Measurements from ENCODE around the gene RBFOX2. TPM values are rescaled to one million over a fixed set of nuclear protein-coding genes. Genes with fewer than 3 reads are reported as not detected.

The RBFOX2 gene
- total RNA-seq, 4 donors from 2014 or later = 103 to 139 (median 108) TPM

GRCh38 chr22:36003972-36004674 is 24.5 kb downstream of the RBFOX2 start:
- no peak overlapping the region for H3K4me3 ChIP-seq (replicated peaks in 1 of 3)
- WGBS, 2 donors = 92 to 93% methylated on average over 9 of the region's 9 CpGs
- no peaks in the 10 kb centered on the region for H3K9me3 ChIP-seq
- no peaks in the 10 kb centered on the region for H3K27me3 ChIP-seq
- intact Hi-C loops (cut with DNase I) = no loop called here
- peaks cover 0 to 3% of the 10 kb centered on the region in 2 donors for H3K4me1 ChIP-seq
- no peaks in the 10 kb centered on the region for H3K36me3 ChIP-seq
- DNase-seq = no peak
- TF ChIP-seq POLR2A (IDR thresholded peaks at IDR 0.05) (no peak), CTCF (IDR thresholded peaks at IDR 0.05) (no peak)
- H3K27ac ChIP-seq = no peak overlapping the region

- Histone ChIP-seq H3K27ac (no peak overlapping the region), H3K27me3 (no peaks in the 10 kb centered on the region), H3K9me3 (no peaks in the 10 kb centered on the region), H3K4me3 (replicated peaks in 1 of 3) (no peak overlapping the region), H3K4me1 (peaks cover 0 to under 1% of the 10 kb centered on the region in 2 donors), H3K36me3 (no peaks in the 10 kb centered on the region)
- DNase-seq = no peak
- 96 to 98% methylated on average over 5 of the region's 5 CpGs for WGBS, 2 donors
- intact Hi-C loops (cut with DNase I) = no loop called here
- TF ChIP-seq POLR2A (IDR thresholded peaks at IDR 0.05) = no peak
- no peak for TF ChIP-seq CTCF (IDR thresholded peaks at IDR 0.05)
These were observed 25.8 kb downstream of the RBFOX2 start for GRCh38 chr22:36002718-36003260.

GRCh38 chr22:36002084-36002483 is 26.5 kb downstream of the RBFOX2 start:
- TF ChIP-seq CTCF (IDR thresholded peaks at IDR 0.05) (no peak), POLR2A (IDR thresholded peaks at IDR 0.05) (no peak)
- 85 to 86% methylated on average over 7 of the region's 7 CpGs for WGBS, 2 donors
- Histone ChIP-seq H3K4me3 (replicated peaks in 1 of 3) (no peak overlapping the region), H3K4me1 (peaks cover 0 to 8% of the 10 kb centered on the region in 2 donors), H3K27me3 (no peaks in the 10 kb centered on the region), H3K36me3 (no peaks in the 10 kb centered on the region), H3K9me3 (no peaks in the 10 kb centered on the region), H3K27ac (no peak overlapping the region)
- intact Hi-C loops (cut with DNase I) = no loop called here
- no peak for DNase-seq

- H3K27me3 ChIP-seq = no peaks in the 10 kb centered on the region
- H3K4me1 ChIP-seq = peaks cover 0 to 32% of the 10 kb centered on the region in 2 donors
- TF ChIP-seq POLR2A (IDR thresholded peaks at IDR 0.05) (no peak), CTCF (IDR thresholded peaks at IDR 0.05) (no peak)
- H3K27ac ChIP-seq = no peak overlapping the region
- no peak for DNase-seq
- intact Hi-C loops (cut with DNase I) = no loop called here
- no peak overlapping the region for H3K4me3 ChIP-seq (replicated peaks in 1 of 3)
- no peaks in the 10 kb centered on the region for H3K9me3 ChIP-seq
- no peaks in the 10 kb centered on the region for H3K36me3 ChIP-seq
- WGBS, 2 donors = 92 to 94% methylated on average over 3 of the region's 3 CpGs
These were observed 29.9 kb downstream of the RBFOX2 start for GRCh38 chr22:35998748-35999147.

GRCh38 chr22:35997438-35997837 is 31.2 kb downstream of the RBFOX2 start:
- no peak for DNase-seq
- no peaks in the 10 kb centered on the region for H3K9me3 ChIP-seq
- no peaks in the 10 kb centered on the region for H3K27me3 ChIP-seq
- no peak overlapping the region for H3K4me3 ChIP-seq (replicated peaks in 1 of 3)
- intact Hi-C loops (cut with DNase I) = no loop called here
- WGBS, 2 donors = 78 to 87% methylated on average over 3 of the region's 3 CpGs
- TF ChIP-seq CTCF (IDR thresholded peaks at IDR 0.05) = no peak
- no peak for TF ChIP-seq POLR2A (IDR thresholded peaks at IDR 0.05)
- peaks cover 0 to 32% of the 10 kb centered on the region in 2 donors for H3K4me1 ChIP-seq
- no peak overlapping the region for H3K27ac ChIP-seq
- H3K36me3 ChIP-seq = no peaks in the 10 kb centered on the region
